ENCODE data around the gene DSC1. TPM values are rescaled to one million over a fixed set of nuclear protein-coding genes. Genes with fewer than 3 reads are reported as not detected.

DSC1 gene
- total RNA-seq, 1 donor from 2014 or later, result not detected

DNA sequence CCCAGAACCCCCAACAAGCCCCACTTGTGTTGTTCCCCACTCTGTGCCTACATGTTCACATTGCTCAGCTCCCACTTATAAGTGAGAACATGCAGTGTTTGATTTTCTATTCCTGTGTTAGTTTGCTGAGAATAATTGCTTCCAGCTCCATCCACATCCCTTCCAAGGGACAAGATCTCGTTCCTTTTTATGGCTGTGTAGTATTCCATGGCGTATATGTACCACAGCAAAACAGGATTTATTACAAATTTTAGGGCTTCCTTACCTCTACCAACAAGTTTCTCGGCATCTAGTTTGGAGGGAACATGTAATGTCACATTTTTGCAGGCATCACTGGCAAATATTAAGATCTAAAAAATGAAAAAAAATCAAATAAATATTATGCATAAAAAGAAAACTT is 69.4 kb downstream of the DSC1 start:
- Mint-ChIP-seq H3K4me1 (ENCODE audit: low read depth) (peaks cover 17% of the 10 kb centered on the region), H3K9me3 (ENCODE audit: low read depth) (no peaks in the 10 kb centered on the region)
- TF ChIP-seq, protein P1, sequence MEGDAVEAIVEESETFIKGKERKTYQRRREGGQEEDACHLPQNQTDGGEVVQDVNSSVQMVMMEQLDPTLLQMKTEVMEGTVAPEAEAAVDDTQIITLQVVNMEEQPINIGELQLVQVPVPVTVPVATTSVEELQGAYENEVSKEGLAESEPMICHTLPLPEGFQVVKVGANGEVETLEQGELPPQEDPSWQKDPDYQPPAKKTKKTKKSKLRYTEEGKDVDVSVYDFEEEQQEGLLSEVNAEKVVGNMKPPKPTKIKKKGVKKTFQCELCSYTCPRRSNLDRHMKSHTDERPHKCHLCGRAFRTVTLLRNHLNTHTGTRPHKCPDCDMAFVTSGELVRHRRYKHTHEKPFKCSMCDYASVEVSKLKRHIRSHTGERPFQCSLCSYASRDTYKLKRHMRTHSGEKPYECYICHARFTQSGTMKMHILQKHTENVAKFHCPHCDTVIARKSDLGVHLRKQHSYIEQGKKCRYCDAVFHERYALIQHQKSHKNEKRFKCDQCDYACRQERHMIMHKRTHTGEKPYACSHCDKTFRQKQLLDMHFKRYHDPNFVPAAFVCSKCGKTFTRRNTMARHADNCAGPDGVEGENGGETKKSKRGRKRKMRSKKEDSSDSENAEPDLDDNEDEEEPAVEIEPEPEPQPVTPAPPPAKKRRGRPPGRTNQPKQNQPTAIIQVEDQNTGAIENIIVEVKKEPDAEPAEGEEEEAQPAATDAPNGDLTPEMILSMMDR (IDR thresholded peaks at IDR 0.05; ENCODE audit: unreplicated experiment), result no peak

GRCh38 chr18:31091350-31091749 is 71.3 kb downstream of the DSC1 start:
- peaks cover 42% of the 10 kb centered on the region for H3K36me3 Mint-ChIP-seq (ENCODE audit: insufficient read depth)
- H3K27ac Mint-ChIP-seq, result no peak overlapping the region
- peaks cover 16% of the 10 kb centered on the region for H3K4me1 Mint-ChIP-seq (ENCODE audit: low read depth)
- H3K27me3 Mint-ChIP-seq, result no peaks in the 10 kb centered on the region
- DNase-seq (ENCODE audit: low spot score, unreplicated experiment), result no peak
- no peak overlapping the region for H3K4me3 Mint-ChIP-seq (ENCODE audit: low read depth)
- TF ChIP-seq, protein P1 (IDR thresholded peaks at IDR 0.05; ENCODE audit: unreplicated experiment), result no peak
- no peaks in the 10 kb centered on the region for H3K9me3 Mint-ChIP-seq (ENCODE audit: low read depth)

More for the DNA sequence above, 69.4 kb downstream of the DSC1 start:
- Mint-ChIP-seq H3K27me3 (no peaks in the 10 kb centered on the region), H3K27ac (no peak overlapping the region), H3K36me3 (ENCODE audit: insufficient read depth) (peaks cover 30% of the 10 kb centered on the region), H3K4me3 (ENCODE audit: low read depth) (no peak overlapping the region)
- no peak for DNase-seq (ENCODE audit: low spot score, unreplicated experiment)

DNA sequence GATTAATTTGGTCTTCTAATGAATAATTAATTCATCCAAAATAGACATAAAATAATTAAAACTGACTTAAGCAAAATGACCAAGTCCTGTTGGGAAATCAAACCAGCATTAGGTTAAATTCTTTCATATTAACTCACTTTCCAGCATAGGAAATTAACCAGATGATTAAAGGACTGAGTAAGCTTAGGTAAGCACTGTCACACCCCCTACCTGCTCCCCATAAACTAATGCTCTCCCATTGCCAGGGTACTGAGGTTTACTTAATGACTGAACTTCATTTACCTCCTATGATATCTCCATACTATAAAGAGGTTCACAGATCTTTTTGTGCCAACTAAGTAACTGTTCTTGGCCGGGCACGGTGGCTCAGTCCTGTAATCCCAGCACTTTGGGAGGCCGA is 74.1 kb downstream of the DSC1 start:
- TF ChIP-seq, protein P1 (IDR thresholded peaks at IDR 0.05; ENCODE audit: unreplicated experiment), result no peak
- no peak overlapping the region for H3K4me3 Mint-ChIP-seq (ENCODE audit: low read depth)
- no peak for DNase-seq (ENCODE audit: low spot score, unreplicated experiment)
- H3K27me3 Mint-ChIP-seq, result no peaks in the 10 kb centered on the region
- H3K36me3 Mint-ChIP-seq (ENCODE audit: insufficient read depth), result peaks cover 49% of the 10 kb centered on the region
- H3K27ac Mint-ChIP-seq, result peak overlapping the region; percentile 11
- no peaks in the 10 kb centered on the region for H3K9me3 Mint-ChIP-seq (ENCODE audit: low read depth)
- no peaks in the 10 kb centered on the region for H3K4me1 Mint-ChIP-seq (ENCODE audit: low read depth)

GRCh38 chr18:31079973-31080372 is 82.7 kb downstream of the DSC1 start:
- Mint-ChIP-seq H3K27ac (no peak overlapping the region), H3K36me3 (ENCODE audit: insufficient read depth) (peaks cover 40% of the 10 kb centered on the region), H3K4me3 (ENCODE audit: low read depth) (no peak overlapping the region), H3K9me3 (ENCODE audit: low read depth) (no peaks in the 10 kb centered on the region), H3K27me3 (no peaks in the 10 kb centered on the region), H3K4me1 (ENCODE audit: low read depth) (peaks cover 4% of the 10 kb centered on the region)
- no peak for DNase-seq (ENCODE audit: low spot score, unreplicated experiment)
- TF ChIP-seq, protein P1 (IDR thresholded peaks at IDR 0.05; ENCODE audit: unreplicated experiment), result no peak

Other genes starting within 250 kb of the DSC1 start
- 1.2 TPM in 2 replicates for gene DSC3, start 120.1 kb downstream of the DSC1 start, total RNA-seq
- gene DSC2, start 60.4 kb downstream of the DSC1 start, total RNA-seq, result 94.1 and 96.9 TPM in 2 replicates
- gene DSG1, start 155.3 kb upstream of the DSC1 start, total RNA-seq, result not detected in 2 replicates
- not detected in 2 replicates for gene DSG4, start 213.9 kb upstream of the DSC1 start, total RNA-seq

All from progenitor cell of endocrine pancreas (in vitro differentiated cells).